HEK293T (cell line): ENCODE measurements around the gene POP4.

Experiments
- ARNT ChIP-seq: fragments of 450-650 bp; IDR thresholded peaks from 2 replicates; pipeline ENCODE4 v1.6.1; 2017; ENCODE audit warnings: mild to moderate bottlenecking
- CTBP1 ChIP-seq: fragments of 450-650 bp; IDR thresholded peaks from 2 replicates; pipeline ENCODE4 v1.6.1; 2016; ENCODE audit warnings: borderline replicate concordance
- FOXK2 ChIP-seq: fragments of 450-650 bp; IDR thresholded peaks from 2 replicates; pipeline ENCODE4 v1.6.1; 2016; ENCODE audit warnings: mild to moderate bottlenecking
- FOXM1 ChIP-seq: fragments of 450-650 bp; IDR thresholded peaks from 2 replicates; pipeline ENCODE4 v1.6.1; 2017; ENCODE audit warnings: mild to moderate bottlenecking, borderline replicate concordance
- HDGF ChIP-seq: fragments of 450-650 bp; IDR thresholded peaks from 2 replicates; pipeline ENCODE4 v1.6.1; 2017; ENCODE audit warnings: antibody characterized with exemption, borderline replicate concordance
- NFRKB ChIP-seq: fragments of 450-650 bp; IDR thresholded peaks from 2 replicates; pipeline ENCODE4 v1.6.1; 2016; ENCODE audit warnings: mild to moderate bottlenecking, moderate library complexity
- PKNOX1 ChIP-seq: fragments of 450-650 bp; IDR thresholded peaks from 2 replicates; pipeline ENCODE4 v1.6.1; 2016
- SP1 ChIP-seq: fragments of 450-650 bp; IDR thresholded peaks from 2 replicates; pipeline ENCODE4 v1.6.1; 2017
- SUZ12 ChIP-seq: fragments of 450-650 bp; IDR thresholded peaks from 2 replicates; pipeline ENCODE4 v1.6.1; 2016; ENCODE audit warnings: mild to moderate bottlenecking
- TARDBP ChIP-seq: fragments of 450-650 bp; IDR thresholded peaks from 2 replicates; pipeline ENCODE4 v1.6.1; 2016
- ZNF384 ChIP-seq: fragments of 450-650 bp; IDR thresholded peaks from 2 replicates; pipeline ENCODE4 v1.6.1; 2016

- TF ChIP-seq SP1 (no peak), PKNOX1 (no peak), FOXK2 (no peak), SUZ12 (no peak), NFRKB (no peak), TARDBP (no peak), ZNF384 (no peak), CTBP1 (no peak), ARNT (no peak), FOXM1 (no peak), HDGF (no peak)
These were observed 24.6 kb downstream of the POP4 start for GRCh38 chr19:29630655-29631054.
